ENCODE results near the gene ADCY7. TPM values are rescaled to one million over a fixed set of nuclear protein-coding genes. Genes with fewer than 3 reads are reported as not detected.

ADCY7 gene
- total RNA-seq, 4 donors from 2014 or later, result 12.7 to 23.5 (median 19.3) TPM

GRCh38 chr16:50276801-50277555 lies 10.6 kb downstream of the ADCY7 start:
- H3K4me3 ChIP-seq, result no peak overlapping the region
- H3K27me3 ChIP-seq, result no peaks in the 10 kb centered on the region
- peaks cover 0 to 6% (median 5%) of the 10 kb centered on the region in 3 donors for H3K4me1 ChIP-seq
- H3K9me3 ChIP-seq, result no peaks in the 10 kb centered on the region
- ATAC-seq, result no peak
- H3K36me3 ChIP-seq, result no peaks in the 10 kb centered on the region
- TF ChIP-seq, protein P1, sequence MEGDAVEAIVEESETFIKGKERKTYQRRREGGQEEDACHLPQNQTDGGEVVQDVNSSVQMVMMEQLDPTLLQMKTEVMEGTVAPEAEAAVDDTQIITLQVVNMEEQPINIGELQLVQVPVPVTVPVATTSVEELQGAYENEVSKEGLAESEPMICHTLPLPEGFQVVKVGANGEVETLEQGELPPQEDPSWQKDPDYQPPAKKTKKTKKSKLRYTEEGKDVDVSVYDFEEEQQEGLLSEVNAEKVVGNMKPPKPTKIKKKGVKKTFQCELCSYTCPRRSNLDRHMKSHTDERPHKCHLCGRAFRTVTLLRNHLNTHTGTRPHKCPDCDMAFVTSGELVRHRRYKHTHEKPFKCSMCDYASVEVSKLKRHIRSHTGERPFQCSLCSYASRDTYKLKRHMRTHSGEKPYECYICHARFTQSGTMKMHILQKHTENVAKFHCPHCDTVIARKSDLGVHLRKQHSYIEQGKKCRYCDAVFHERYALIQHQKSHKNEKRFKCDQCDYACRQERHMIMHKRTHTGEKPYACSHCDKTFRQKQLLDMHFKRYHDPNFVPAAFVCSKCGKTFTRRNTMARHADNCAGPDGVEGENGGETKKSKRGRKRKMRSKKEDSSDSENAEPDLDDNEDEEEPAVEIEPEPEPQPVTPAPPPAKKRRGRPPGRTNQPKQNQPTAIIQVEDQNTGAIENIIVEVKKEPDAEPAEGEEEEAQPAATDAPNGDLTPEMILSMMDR (IDR thresholded peaks at IDR 0.05), result no peak
- TF ChIP-seq POLR2A (IDR thresholded peaks at IDR 0.05) (no peak), EP300 (IDR thresholded peaks at IDR 0.05) (no peak)
- peak overlapping the region in 1 of 4 donors; percentile 0 for H3K27ac ChIP-seq
- WGBS, 2 donors (ENCODE audit: low coverage in 1 of 2), result 86 to 91% methylated on average over 4 of the region's 4 CpGs

- Histone ChIP-seq H3K27me3 (no peaks in the 10 kb centered on the region), H3K27ac (no peak overlapping the region), H3K4me1 (peaks cover 0 to 11% (median 5%) of the 10 kb centered on the region in 3 donors), H3K9me3 (no peaks in the 10 kb centered on the region), H3K4me3 (no peak overlapping the region), H3K36me3 (no peaks in the 10 kb centered on the region)
- no peak for TF ChIP-seq POLR2AphosphoS5 (IDR thresholded peaks at IDR 0.05)
- TF ChIP-seq POLR2A (IDR thresholded peaks at IDR 0.05), result no peak
- TF ChIP-seq, protein P1 (IDR thresholded peaks at IDR 0.05), result no peak
- TF ChIP-seq EP300 (IDR thresholded peaks at IDR 0.05), result no peak
- 66 to 71% methylated on average over 3 of the region's 3 CpGs for WGBS, 2 donors (ENCODE audit: low coverage in 1 of 2)
- ATAC-seq, result no peak
Measured at GRCh38 chr16:50278251-50278650, 11.9 kb downstream of the ADCY7 start.

DNA sequence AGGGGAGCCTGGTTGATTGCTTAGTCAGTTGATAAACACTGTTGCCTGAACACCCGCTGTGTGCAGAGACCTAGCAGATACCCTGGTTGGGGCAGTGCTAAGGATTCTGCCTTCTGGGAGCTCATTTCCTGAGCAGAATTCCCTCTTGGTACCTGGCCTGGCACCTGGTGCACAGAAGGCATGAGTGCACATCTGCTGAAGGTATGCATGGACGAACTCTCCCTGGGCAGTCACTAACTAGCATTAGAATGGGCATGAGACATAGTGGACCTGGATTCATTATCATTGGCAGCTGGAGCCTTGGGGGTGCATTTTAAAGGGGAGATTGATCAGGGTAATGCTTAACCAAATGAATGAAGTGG lies 13.1 kb downstream of the ADCY7 start:
- Histone ChIP-seq H3K36me3 (no peaks in the 10 kb centered on the region), H3K9me3 (no peaks in the 10 kb centered on the region), H3K27ac (peak overlapping the region in 1 of 4 donors; percentile 4), H3K4me1 (peaks cover 0 to 24% (median 13%) of the 10 kb centered on the region in 3 donors), H3K4me3 (no peak overlapping the region), H3K27me3 (no peaks in the 10 kb centered on the region)
- no peak for ATAC-seq
- TF ChIP-seq, protein P1 (IDR thresholded peaks at IDR 0.05), result no peak
- TF ChIP-seq POLR2AphosphoS5 (IDR thresholded peaks at IDR 0.05) (no peak), EP300 (IDR thresholded peaks at IDR 0.05) (no peak), POLR2A (IDR thresholded peaks at IDR 0.05) (no peak)
- WGBS, 2 donors (ENCODE audit: low coverage in 1 of 2), result 67 to 83% methylated on average over 1 of the region's 2 CpGs

DNA sequence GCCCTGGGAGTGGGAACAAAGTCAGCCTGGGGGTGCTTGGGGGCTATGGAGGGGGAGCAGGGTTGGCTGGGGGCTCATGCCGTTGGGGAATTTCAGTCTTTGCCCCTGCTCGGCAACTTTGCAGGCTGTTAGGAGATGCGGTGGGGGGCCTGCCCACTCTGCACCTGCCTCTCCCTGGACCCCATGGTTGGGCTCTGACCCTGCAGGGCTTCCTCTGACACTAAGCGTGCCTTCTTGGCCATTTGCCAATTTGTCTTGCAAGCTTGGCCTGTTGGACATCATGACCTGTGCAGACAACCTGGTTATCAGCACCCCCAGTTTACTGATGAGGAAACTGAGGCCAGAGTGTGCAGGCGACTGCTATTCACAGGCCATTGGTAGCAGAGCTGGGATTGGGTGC lies 14.6 kb downstream of the ADCY7 start:
- Histone ChIP-seq H3K27me3 (no peaks in the 10 kb centered on the region), H3K36me3 (no peaks in the 10 kb centered on the region), H3K9me3 (no peaks in the 10 kb centered on the region), H3K4me1 (peaks cover 0 to 35% (median 14%) of the 10 kb centered on the region in 3 donors), H3K4me3 (no peak overlapping the region), H3K27ac (peak overlapping the region in 2 of 4 donors; percentile 2 to 60)
- no peak for ATAC-seq
- WGBS, 2 donors (ENCODE audit: low coverage in 1 of 2), result 93% methylated on average over 2 of the region's 5 CpGs; no CpG with 5 or more reads in 1 of the 2 donors
- TF ChIP-seq EP300 (IDR thresholded peaks at IDR 0.05) (no peak), POLR2A (IDR thresholded peaks at IDR 0.05) (no peak), POLR2AphosphoS5 (IDR thresholded peaks at IDR 0.05) (no peak)
- TF ChIP-seq, protein P1 (IDR thresholded peaks at IDR 0.05), result no peak

All from gastroesophageal sphincter (tissue), 4 donors.